Testis (tissue), 2 donors: ENCODE results near the gene NFKB1.

Experiments
- CTCF ChIP-seq, 3 experiments: fragments of 450-650 bp in 2 of 3; fragments of 200-600 bp in 1 of 3; sonication (generic) in 1 of 3; IDR thresholded peaks; one replicate each; pipeline ENCODE4 v1.5.1; 2016 to 2019; ENCODE audit warnings: antibody characterized with exemption in 3 of 3, mild to moderate bottlenecking in 2 of 3, moderate library complexity in 1 of 3
- POLR2A ChIP-seq: fragments of 450-650 bp; IDR thresholded peaks from one replicate; pipeline ENCODE4 v1.6.1; 2017; ENCODE audit warnings: antibody characterized with exemption, mild to moderate bottlenecking, moderate library complexity

DNA sequence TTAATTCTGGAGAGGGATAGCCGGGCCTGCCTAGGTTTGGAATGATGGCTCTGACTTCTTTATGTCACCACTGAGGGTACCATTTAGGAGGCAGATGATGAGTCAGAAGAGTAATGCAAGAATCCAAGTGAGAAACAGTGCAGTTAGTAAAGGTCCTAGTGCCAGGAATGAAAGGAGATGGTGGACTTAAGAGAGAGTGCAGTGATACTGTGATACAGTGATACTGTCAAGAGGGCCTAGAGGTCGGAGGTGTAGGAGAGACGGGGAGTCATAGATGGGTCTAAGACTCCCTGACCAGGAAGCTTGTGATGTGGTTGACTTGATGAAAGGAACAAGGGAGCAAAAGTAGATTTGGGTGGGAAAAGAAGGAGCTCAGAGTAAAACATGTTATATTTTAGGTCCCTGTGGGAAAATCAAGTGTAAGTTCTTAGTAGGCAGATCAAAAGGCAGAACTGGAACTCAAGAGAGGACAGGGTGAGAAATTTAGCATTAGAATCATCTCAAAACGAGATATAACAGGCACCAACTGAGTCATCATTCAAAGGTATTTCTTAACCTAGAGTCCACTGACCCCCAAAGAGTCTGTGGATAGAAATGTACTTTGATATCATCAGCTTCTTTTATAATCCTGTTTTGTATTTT, 85.0 kb downstream of the NFKB1 start:
- no peak for TF ChIP-seq POLR2A
- TF ChIP-seq CTCF (IDR thresholded peaks at IDR 0.05) = no peak
